SH-SY5Y (cell line): Measurements from ENCODE around the gene GPR39.

ENCODE experiments used
- GATA2 ChIP-seq: IDR thresholded peaks from 2 replicates; pipeline ENCODE4 v1.6.1; 2011; ENCODE audit warnings: mild to moderate bottlenecking, low read depth, low read length
- GATA3 ChIP-seq: IDR thresholded peaks from 2 replicates; pipeline ENCODE4 v1.6.1; 2011; ENCODE audit warnings: low read depth, mild to moderate bottlenecking, low read length, moderate library complexity

DNA sequence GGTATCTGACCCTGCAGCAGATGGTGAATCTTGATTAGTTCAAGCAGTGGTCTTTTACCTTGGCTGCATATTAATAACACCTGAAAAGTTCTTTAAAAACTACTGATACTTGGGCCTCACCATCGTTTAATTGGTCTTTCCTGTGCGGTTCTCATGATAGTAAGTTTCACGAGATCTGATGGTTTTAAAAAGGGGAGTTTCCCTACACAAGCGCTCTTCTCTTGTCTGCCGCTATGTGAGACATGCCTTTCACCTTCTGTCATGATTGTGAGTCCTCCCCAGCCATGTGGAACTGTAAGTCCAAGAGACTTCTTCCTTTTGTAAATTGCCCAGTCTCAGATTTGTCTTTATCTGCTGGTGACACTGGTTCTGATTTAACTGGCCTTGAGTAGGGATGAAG is 151.1 kb downstream of the GPR39 start:
- TF ChIP-seq GATA3 (no peak), GATA2 (no peak)
